ENCODE measurements around the gene ACOT9.
"Not testable (repeated sequence)": the region's sequence is repeated elsewhere in the genome, so short reads cannot be mapped to it uniquely, and the experiment has no call there.

Gene ACOT9

DNA sequence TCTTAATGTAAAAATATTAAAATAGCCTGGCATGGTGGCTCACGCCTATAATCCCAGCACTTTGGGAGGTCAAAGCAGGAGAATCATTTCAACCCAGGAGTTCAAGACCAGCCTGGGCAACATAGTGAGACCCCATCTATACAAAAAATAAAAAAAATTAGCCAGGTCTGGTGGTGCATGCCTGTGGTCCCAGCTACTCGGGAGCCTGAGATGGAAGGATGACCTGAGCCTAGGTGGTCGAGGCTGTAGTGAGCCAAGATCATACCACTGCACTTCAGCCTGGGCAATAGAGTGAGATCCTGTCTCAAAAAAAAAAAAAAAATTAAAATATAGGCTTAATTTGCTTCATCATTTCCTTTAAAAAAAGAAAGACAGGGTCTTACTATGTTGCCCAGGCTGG, 66.6 kb downstream of the ACOT9 start:
- not testable (repeated sequence) for DNase-seq

GRCh38 chrX:23673108-23673507, 70.0 kb downstream of the ACOT9 start:
- DNase-seq: no peak

DNA sequence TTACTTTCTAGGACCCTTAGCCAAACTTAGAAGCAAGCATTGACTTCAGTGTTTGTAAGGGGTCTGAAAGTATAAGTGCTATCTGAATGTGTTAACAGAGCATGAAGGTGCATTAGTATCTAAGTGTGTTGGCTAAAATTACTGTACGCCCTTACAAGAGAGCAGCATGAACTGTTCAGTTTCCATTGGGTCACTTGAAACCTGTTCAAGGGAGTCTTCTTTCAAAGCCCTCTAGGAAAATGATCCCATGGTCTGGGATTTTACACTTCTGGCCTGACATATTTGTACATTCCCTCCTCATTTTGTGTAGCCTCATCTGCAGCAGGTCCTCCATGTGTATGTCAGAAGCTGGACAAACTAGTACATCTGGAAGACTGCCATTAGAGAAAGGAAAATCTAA, 72.5 kb downstream of the ACOT9 start:
- DNase-seq: no peak

- DNase-seq: no peak
These were observed 74.7 kb downstream of the ACOT9 start for GRCh38 chrX:23668335-23668734.

GRCh38 chrX:23667239-23668177, 75.6 kb downstream of the ACOT9 start, which contains the start of gene PRDX4:
TSS of gene PRDX4 (plus strand) at chrX:23667493. CDS start at chrX:23667571, 78 bp downstream.
- DNase-seq: peak; percentile 46

DNA sequence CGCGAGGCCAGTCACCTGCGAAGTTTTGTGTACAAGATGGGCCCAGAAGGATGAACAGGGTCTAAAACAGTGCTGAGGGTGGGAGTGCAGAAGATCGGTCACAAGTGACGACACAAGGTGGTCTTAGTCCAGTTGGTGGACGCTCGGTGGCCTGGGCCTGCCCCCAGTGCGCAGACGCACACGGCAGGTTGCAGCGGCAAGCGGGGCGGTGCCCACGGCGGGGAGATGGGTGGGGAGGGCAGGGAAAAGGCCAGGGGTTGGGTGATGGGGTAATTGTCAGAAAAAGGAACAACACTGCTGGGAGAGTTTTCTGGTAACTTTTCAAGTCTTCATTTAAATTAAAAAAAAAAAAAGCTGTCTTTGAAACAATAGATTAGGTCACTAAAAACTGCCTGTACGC, 76.8 kb downstream of the ACOT9 start:
- DNase-seq: no peak

- DNase-seq: no peak
These were observed 78.6 kb downstream of the ACOT9 start for GRCh38 chrX:23664496-23664895.

- DNase-seq: no peak
These were observed 80.2 kb downstream of the ACOT9 start for GRCh38 chrX:23662853-23663252.

GRCh38 chrX:23662187-23662586, 80.9 kb downstream of the ACOT9 start:
- DNase-seq: no peak

- DNase-seq: no peak
These were observed 81.4 kb downstream of the ACOT9 start for GRCh38 chrX:23661671-23662070.

DNA sequence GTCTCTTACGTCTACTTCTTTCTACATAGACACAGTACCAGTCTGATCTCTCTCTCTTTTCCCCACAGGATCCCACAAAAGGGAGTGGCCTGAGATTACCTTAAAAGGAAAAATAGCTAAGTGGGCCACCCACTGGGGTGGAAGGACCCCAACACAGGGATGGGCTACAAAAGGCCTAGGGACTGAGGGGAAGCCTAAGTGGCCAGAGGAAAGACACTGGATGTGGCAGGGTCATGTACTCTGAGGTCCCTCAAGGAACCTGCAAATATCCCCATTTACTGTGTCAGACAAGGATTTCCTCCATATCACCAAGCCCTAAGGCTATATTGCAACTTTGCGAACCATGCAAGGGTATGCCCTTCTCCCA, 82.3 kb downstream of the ACOT9 start:
- DNase-seq: no peak

GRCh38 chrX:23660083-23660765, 82.9 kb downstream of the ACOT9 start:
- DNase-seq: not testable (repeated sequence)

- DNase-seq: no peak
These were observed 83.7 kb downstream of the ACOT9 start for GRCh38 chrX:23659339-23659738.

DNA sequence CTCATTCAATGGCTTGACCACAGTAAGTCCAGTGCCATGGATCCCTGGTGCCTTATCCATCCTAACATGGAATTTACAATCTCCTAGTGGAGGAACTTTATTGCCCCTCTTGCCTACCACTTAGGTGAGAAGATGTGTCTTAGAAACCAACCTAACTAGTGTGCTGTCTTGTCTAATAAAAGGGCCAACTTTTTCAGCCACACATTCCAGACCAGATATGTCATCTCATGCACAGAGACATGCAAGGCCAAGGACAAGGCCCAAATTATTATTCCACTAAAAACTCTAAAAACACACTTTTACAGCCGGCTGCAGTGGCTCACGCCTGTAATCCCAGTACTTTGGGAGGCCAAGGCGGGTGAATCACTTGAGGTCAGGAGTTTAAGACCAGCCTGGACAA, 86.4 kb downstream of the ACOT9 start:
- DNase-seq: no peak

DNA sequence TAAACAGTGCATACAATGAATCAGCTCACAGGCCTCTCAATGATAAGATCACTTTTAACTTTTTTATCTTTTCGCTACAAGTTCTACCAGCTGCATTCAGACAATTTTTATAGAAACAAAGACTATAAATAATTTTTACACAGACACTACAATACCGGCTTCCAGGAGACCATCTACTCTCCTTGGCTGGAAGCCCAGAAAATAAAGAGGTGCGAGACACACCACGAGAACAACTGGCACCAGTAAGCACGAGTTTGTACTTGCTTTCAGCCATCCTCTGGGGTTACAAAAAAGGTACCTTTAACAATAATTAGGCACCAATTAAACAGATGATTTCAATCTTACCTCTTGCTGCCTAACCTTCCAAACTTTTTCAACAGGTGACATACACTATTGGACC, 87.0 kb downstream of the ACOT9 start:
- no peak for DNase-seq
